Measurements from ENCODE around the gene ZNRF3.

- TF ChIP-seq, protein P1, sequence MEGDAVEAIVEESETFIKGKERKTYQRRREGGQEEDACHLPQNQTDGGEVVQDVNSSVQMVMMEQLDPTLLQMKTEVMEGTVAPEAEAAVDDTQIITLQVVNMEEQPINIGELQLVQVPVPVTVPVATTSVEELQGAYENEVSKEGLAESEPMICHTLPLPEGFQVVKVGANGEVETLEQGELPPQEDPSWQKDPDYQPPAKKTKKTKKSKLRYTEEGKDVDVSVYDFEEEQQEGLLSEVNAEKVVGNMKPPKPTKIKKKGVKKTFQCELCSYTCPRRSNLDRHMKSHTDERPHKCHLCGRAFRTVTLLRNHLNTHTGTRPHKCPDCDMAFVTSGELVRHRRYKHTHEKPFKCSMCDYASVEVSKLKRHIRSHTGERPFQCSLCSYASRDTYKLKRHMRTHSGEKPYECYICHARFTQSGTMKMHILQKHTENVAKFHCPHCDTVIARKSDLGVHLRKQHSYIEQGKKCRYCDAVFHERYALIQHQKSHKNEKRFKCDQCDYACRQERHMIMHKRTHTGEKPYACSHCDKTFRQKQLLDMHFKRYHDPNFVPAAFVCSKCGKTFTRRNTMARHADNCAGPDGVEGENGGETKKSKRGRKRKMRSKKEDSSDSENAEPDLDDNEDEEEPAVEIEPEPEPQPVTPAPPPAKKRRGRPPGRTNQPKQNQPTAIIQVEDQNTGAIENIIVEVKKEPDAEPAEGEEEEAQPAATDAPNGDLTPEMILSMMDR (IDR thresholded peaks at IDR 0.05; ENCODE audit: low read depth, low read length) = no peak
- no peak for TF ChIP-seq EZH2phosphoT487 (IDR thresholded peaks at IDR 0.05; ENCODE audit: low read depth)
These were observed 68.7 kb downstream of the ZNRF3 start for GRCh38 chr22:28951969-28952521.
